Measurements from ENCODE around the gene COL2A1. TPM values are rescaled to one million over a fixed set of nuclear protein-coding genes. Genes with fewer than 3 reads are reported as not detected.

Gene COL2A1
- total and polyA plus RNA-seq, 8 donors = 2.2 to 14.5 (median 6.8) TPM; not detected in 2

DNA sequence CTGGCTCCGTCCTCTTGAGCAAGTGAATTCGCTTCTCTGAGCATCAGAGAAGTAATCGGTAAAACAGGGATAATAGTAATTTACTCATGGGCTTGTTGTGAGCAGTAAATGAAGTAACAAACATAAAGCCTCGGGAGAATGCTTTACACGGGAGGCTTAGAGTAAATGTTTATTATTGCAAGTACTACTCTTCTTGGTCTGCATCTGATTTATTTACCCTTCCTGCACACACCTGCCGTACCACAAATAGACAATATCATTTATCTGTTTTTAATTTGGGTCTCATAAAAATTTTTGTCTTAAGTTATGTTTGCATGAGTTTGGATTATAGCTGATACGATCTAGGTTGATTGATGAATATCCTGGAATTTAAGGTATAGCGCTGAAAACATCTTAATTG, 7.8 kb upstream of the COL2A1 start:
- Histone ChIP-seq H3K9me3 (no peaks in the 10 kb centered on the region), H3K4me1 (no peaks in the 10 kb centered on the region), H3K4me3 (no peak overlapping the region), H3K36me3 (no peaks in the 10 kb centered on the region), H3K27me3 (peaks cover 0 to 55% (median 0%) of the 10 kb centered on the region in 3 donors), H3K27ac (no peak overlapping the region)
- no peak for TF ChIP-seq POLR2AphosphoS5 (IDR thresholded peaks at IDR 0.05)
- TF ChIP-seq, protein P1, sequence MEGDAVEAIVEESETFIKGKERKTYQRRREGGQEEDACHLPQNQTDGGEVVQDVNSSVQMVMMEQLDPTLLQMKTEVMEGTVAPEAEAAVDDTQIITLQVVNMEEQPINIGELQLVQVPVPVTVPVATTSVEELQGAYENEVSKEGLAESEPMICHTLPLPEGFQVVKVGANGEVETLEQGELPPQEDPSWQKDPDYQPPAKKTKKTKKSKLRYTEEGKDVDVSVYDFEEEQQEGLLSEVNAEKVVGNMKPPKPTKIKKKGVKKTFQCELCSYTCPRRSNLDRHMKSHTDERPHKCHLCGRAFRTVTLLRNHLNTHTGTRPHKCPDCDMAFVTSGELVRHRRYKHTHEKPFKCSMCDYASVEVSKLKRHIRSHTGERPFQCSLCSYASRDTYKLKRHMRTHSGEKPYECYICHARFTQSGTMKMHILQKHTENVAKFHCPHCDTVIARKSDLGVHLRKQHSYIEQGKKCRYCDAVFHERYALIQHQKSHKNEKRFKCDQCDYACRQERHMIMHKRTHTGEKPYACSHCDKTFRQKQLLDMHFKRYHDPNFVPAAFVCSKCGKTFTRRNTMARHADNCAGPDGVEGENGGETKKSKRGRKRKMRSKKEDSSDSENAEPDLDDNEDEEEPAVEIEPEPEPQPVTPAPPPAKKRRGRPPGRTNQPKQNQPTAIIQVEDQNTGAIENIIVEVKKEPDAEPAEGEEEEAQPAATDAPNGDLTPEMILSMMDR (IDR thresholded peaks at IDR 0.05) = no peak
- TF ChIP-seq POLR2A (IDR thresholded peaks at IDR 0.05) = no peak
- TF ChIP-seq EP300 (IDR thresholded peaks at IDR 0.05) = no peak
- DNase-seq = no peak
- WGBS, 5 donors = 62 to 73% (median 67%) methylated on average over 8 of the region's 8 CpGs
- intact Hi-C loops (cut with DNase I; ENCODE audit: low total_unique reads) = no loop called here

DNA sequence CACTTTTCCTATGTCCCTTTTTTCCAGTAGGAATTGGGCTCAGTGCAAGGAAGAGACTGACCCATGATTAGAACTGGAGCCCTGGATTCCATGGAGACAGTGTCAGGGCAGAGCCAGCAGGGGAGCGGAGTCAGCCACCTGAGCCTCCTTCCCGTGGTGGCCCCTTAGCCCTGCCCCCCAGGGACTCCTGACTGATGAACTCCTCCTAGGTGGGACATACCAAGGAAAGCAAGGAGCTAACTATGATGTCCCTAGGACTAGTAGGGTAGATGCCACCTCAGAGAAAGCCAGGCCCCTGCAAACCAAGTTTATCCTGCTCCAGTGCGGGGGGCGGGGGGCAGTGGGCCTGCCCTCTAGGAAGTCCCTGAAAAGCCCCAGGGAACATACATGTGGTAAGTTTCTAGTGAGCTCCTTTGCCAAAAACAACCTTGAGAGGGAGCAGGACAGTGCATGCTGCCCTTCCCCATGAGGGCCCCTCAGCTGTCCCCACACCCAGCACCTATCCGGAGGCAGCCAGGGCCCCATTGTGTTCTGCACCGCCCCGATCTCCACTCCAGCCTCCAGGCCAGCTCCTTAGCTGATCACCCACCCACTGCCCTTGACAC, 6.2 kb upstream of the COL2A1 start:
- intact Hi-C loops (cut with DNase I; ENCODE audit: low total_unique reads) = no loop called here
- Histone ChIP-seq H3K4me1 (no peaks in the 10 kb centered on the region), H3K36me3 (no peaks in the 10 kb centered on the region), H3K4me3 (no peak overlapping the region), H3K27ac (no peak overlapping the region), H3K9me3 (no peaks in the 10 kb centered on the region), H3K27me3 (peaks cover 0 to 60% (median 7%) of the 10 kb centered on the region in 3 donors)
- WGBS, 5 donors = 65 to 77% (median 72%) methylated on average over 6 to 7 of the region's 7 CpGs
- no peak for TF ChIP-seq EP300 (IDR thresholded peaks at IDR 0.05)
- DNase-seq = no peak

DNA sequence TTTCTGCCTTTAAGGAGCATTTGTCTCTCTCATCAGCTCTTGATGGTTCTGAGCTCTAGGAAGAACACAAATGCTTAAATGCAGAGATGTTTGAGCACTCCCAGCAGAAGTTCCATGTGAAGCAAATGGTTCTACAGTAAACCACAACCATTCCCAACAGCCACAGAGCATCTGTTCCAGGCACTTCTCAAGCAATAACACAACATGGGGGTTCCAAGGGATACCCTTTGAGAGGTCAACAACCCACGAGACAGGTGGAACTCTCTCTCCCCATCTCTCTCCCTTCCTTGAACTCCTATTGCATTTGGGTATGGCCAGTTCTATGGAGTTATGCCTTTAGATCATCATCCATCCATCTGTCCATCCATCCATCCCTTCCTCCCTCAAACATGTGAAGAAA, 5.2 kb upstream of the COL2A1 start:
- intact Hi-C loops (cut with DNase I; ENCODE audit: low total_unique reads) = no loop called here
- no peak for TF ChIP-seq EP300 (IDR thresholded peaks at IDR 0.05)
- no peak for TF ChIP-seq POLR2AphosphoS5 (IDR thresholded peaks at IDR 0.05)
- no peak for TF ChIP-seq POLR2A (IDR thresholded peaks at IDR 0.05)
- TF ChIP-seq, protein P1 (IDR thresholded peaks at IDR 0.05) = no peak

DNA sequence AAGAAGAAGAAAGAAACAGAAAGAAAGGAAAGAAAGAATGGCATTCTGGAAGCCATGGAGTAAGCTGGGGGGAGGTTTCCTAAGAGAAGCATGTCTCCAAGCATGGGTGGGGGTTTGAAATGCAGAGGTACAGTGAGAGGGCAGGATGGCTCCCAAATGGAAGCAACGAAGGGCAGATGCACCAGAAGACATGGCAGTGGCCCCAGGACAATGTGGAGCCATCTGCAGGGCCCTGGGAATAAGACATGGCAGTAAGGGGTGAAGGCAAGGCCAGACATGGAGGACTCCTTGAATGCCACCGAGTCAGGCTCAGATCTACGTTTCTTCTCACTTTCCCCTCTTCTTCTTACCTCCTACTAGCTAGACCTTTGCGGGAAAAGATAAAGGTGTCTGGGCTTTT, 4.7 kb upstream of the COL2A1 start:
- Histone ChIP-seq H3K27ac (no peak overlapping the region), H3K4me1 (peaks cover 11 to 14% (median 14%) of the 10 kb centered on the region in 4 donors), H3K36me3 (no peaks in the 10 kb centered on the region), H3K4me3 (no peak overlapping the region), H3K9me3 (no peaks in the 10 kb centered on the region), H3K27me3 (peaks cover 10 to 76% (median 22%) of the 10 kb centered on the region in 3 donors)
- intact Hi-C loops (cut with DNase I; ENCODE audit: low total_unique reads) = no loop called here
- DNase-seq = no peak
- WGBS, 5 donors = 75 to 88% (median 84%) methylated on average over 4 of the region's 4 CpGs
- TF ChIP-seq POLR2A (IDR thresholded peaks at IDR 0.05) = no peak
- TF ChIP-seq, protein P1 (IDR thresholded peaks at IDR 0.05) = no peak
- TF ChIP-seq EP300 (IDR thresholded peaks at IDR 0.05) = no peak
- no peak for TF ChIP-seq POLR2AphosphoS5 (IDR thresholded peaks at IDR 0.05)

More for the DNA sequence above, 5.2 kb upstream of the COL2A1 start:
- H3K36me3 ChIP-seq = no peaks in the 10 kb centered on the region
- no peak overlapping the region for H3K4me3 ChIP-seq
- peaks cover 6 to 9% (median 8%) of the 10 kb centered on the region in 4 donors for H3K4me1 ChIP-seq
- peaks cover 4 to 70% (median 17%) of the 10 kb centered on the region in 3 donors for H3K27me3 ChIP-seq
- H3K27ac ChIP-seq = no peak overlapping the region
- no peak for DNase-seq
- H3K9me3 ChIP-seq = no peaks in the 10 kb centered on the region
- WGBS, 5 donors = 47 to 74% (median 60%) methylated on average over 1 of the region's 1 CpG

DNA sequence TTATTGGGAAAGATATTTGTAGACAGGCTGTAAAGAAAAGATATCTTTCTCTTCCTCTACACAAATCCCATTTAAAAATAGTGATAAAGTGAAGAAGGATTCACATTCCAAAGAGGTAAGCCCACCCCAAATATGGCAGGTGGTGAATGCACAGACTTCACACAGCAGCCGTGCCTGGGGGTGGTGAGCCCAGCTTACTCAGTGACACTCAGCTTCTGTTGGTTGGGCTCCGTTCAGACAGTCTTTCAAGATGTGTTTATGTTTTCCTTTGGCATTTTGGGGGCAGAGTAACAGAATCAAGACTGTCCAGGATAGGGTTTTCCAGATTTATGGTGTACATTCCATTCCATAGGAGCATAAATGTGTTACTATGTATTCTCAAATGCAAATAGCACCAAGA, 4.1 kb upstream of the COL2A1 start:
- 56 to 74% (median 64%) methylated on average over 2 of the region's 2 CpGs for WGBS, 5 donors
- Histone ChIP-seq H3K4me1 (peaks cover 17 to 20% (median 20%) of the 10 kb centered on the region in 4 donors), H3K9me3 (no peaks in the 10 kb centered on the region), H3K27me3 (peaks cover 15 to 82% (median 28%) of the 10 kb centered on the region in 3 donors), H3K4me3 (no peak overlapping the region), H3K36me3 (no peaks in the 10 kb centered on the region), H3K27ac (no peak overlapping the region)
- no peak for DNase-seq
- no peak for TF ChIP-seq EP300 (IDR thresholded peaks at IDR 0.05)
- no peak for TF ChIP-seq POLR2A (IDR thresholded peaks at IDR 0.05)
- TF ChIP-seq POLR2AphosphoS5 (IDR thresholded peaks at IDR 0.05) = no peak
- TF ChIP-seq, protein P1 (IDR thresholded peaks at IDR 0.05) = no peak
- intact Hi-C loops (cut with DNase I; ENCODE audit: low total_unique reads) = no loop called here

Measured in stomach (tissue), 9 donors.